A549 treated with ZK216348 at 1 μM for 4 hours (cell line): ENCODE results near the gene ETFBKMT. TPM values are rescaled to one million over a fixed set of nuclear protein-coding genes. Genes with fewer than 3 reads are reported as not detected.

Source experiments
- total RNA-seq: library from RNA; stranded (reverse); fragments of 200-300 nt; extraction: Qiagen RNA extraction; gene quantifications from 5 replicates; pipeline ENCODE4 v1.2.3, GENCODE V29; 2022; ENCODE audit warnings: low read depth

The ETFBKMT gene, protein sequence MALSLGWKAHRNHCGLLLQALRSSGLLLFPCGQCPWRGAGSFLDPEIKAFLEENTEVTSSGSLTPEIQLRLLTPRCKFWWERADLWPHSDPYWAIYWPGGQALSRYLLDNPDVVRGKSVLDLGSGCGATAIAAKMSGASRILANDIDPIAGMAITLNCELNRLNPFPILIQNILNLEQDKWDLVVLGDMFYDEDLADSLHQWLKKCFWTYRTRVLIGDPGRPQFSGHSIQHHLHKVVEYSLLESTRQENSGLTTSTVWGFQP
- total RNA-seq, result 0.40 to 1.4 TPM (median 0.72 TPM) in 5 replicates

DNA sequence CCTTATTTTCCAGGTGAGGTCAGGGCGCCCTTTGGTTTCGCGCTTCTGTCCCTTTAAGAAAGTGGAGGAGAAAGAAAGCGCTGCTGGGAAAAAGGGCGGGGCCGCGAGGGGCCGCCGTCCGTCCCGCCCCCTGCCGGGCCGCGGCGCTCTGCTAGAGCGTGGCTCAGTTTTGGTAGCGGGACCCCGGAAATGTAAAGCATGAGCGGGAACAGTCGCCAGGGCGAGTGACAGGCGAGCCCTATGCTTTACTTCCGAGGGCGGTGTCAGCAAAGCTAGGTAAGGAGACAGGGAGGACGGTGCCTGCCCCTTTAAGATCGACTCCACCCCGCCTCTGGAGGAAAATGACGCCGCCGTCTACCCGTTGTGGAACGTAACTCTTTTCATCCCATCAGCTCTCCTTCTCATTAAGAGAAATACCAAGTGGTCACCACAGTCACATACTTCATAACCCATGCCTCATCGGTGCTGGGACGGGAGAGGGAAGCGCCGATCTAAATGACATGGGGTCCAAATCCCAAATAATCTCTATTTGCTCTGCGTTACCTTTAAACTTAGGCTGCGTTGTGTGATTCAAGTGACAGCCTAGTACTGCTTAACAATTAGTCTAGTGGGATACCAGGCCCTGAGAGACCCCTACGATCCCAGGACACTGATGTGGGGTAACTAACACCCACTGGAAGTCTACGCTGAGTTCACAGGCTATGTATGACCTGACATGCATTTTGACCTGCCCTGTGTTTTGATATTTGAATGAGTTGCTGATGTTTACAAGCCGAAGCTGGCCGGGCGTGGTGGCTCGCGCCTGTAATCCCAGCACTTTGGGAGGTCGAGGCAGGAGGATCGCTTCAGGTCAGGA, at the start of gene ETFBKMT:
Gene ETFBKMT, plus strand, starts transcription at position 602 of the 856 bp plus-strand sequence. CDS start 2,266 bp downstream, outside the sequence.

Other genes with a start within 250 kb of the ETFBKMT start
- 9.6 to 17.3 TPM (median 15.4 TPM) in 5 replicates for gene DENND5B, start 68.6 kb upstream of the ETFBKMT start, total RNA-seq
- 9.5 to 15.6 TPM (median 10.0 TPM) in 5 replicates for gene AMN1, start 69.3 kb downstream of the ETFBKMT start, total RNA-seq